ENCODE results near the gene LRMDA.

DNA sequence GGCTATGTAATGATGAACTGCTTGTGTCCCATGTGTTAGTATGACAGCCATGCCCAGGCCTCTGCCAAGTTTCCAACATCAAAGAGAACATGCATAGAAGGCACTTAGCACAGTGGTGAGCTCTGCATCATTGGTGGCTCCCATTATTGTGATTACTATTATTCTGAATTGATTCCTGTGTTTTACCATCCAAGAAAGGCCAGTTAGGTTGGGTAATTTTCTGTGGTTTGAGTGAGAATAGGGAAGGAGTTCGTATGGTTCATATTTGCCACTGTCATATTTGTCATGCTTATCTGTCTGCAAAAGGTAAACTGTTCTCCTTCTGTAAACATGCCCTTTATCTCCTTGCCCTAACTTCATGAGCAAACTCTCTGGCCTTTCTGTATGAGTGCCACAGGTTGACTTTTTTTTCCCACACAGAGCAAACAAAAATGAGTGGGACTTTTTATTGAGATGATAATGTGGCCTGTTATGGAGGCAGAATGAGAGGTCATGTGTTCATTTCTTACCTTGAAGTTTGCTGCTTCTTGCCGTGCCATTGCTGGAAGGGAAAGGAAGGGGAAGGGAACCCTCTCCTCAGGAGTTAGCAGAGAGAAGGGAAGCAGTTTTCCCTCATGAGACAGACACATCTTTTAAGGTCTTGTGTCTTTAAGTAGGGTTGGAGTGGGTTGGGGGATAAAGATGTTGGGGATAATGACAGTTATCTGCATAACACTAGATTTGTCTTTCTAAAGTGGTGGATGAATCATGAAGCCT is 301.9 kb downstream of the LRMDA start:
- TF ChIP-seq, protein P1, sequence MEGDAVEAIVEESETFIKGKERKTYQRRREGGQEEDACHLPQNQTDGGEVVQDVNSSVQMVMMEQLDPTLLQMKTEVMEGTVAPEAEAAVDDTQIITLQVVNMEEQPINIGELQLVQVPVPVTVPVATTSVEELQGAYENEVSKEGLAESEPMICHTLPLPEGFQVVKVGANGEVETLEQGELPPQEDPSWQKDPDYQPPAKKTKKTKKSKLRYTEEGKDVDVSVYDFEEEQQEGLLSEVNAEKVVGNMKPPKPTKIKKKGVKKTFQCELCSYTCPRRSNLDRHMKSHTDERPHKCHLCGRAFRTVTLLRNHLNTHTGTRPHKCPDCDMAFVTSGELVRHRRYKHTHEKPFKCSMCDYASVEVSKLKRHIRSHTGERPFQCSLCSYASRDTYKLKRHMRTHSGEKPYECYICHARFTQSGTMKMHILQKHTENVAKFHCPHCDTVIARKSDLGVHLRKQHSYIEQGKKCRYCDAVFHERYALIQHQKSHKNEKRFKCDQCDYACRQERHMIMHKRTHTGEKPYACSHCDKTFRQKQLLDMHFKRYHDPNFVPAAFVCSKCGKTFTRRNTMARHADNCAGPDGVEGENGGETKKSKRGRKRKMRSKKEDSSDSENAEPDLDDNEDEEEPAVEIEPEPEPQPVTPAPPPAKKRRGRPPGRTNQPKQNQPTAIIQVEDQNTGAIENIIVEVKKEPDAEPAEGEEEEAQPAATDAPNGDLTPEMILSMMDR (IDR thresholded peaks at IDR 0.05; ENCODE audit: insufficient read depth, low read length, poor library complexity, severe bottlenecking) = no peak
- no peak for TF ChIP-seq EZH2phosphoT487 (conservative IDR thresholded peaks at IDR 0.05; ENCODE audit: low read length)

Measured in SU-DHL-6 (cell line).